HCT116 (cell line): ENCODE results near the gene ALCAM. TPM values are rescaled to one million over a fixed set of nuclear protein-coding genes. Genes with fewer than 3 reads are reported as not detected.

Experiments
- ATAC-seq: fragments of 200-7000 bp; cut with Tn5 transposase; 2 replicates; pipeline ENCODE4 v1.9.1; 2020; ENCODE audit warnings: mild to moderate bottlenecking, moderate library complexity
- BruUV-seq: library from RNA; stranded (reverse); fragments of 400-500 nt; replicated peaks from 2 replicates; lab custom pipeline; 2021; lab: Mats Ljungman, UMichigan
- CTCF ChIA-PET: fragments of 300-600 bp; sonication (Branson Sonifier 250); formaldehyde crosslinking; loops from one replicate; lab custom pipeline; 2021; ENCODE audit warnings: antibody characterized with exemption; lab: Charles Lee
- POLR2A ChIA-PET: fragments of 300-600, 350-600 bp; sonication (Branson Sonifier 250); formaldehyde crosslinking; loops from one replicate; lab custom pipeline; 2021; ENCODE audit warnings: antibody characterized with exemption; lab: Charles Lee
- RAD21 ChIA-PET, 2 experiments: fragments of 300-600 bp; sonication (Branson Sonifier 250); formaldehyde crosslinking; loops; one replicate each; lab custom pipeline; 2023; ENCODE audit warnings: low total read pairs in 2 of 2; ENCODE audit not compliant: uncharacterized antibody in 2 of 2, unreplicated experiment in 2 of 2, low non-redundant PET in 1 of 2; lab: Charles Lee
- DNase-seq: peaks from one replicate; pipeline ENCODE4 v3.0.0-alpha.2; 2010; ENCODE audit warnings: low read depth, low spot score
- H2AFZ ChIP-seq: fragments of 200-600 bp; shearing (Covaris generic), sonication (generic); 2 replicates; pipeline ENCODE4 v1.6.1; 2017; ENCODE audit warnings: low read depth, mixed run types, mixed read lengths, antibody characterized with exemption, low read length; ENCODE audit not compliant: poor library complexity, severe bottlenecking
- H3K27ac ChIP-seq: 2 replicates; pipeline ENCODE4 v1.5.1; 2012; ENCODE audit warnings: low read depth, low read length
- H3K27me3 ChIP-seq: fragments of 200-600 bp; sonication (generic); 2 replicates; pipeline ENCODE4 v1.6.1; 2016; ENCODE audit warnings: mixed run types, low read length, mixed read lengths; ENCODE audit not compliant: insufficient read depth
- H3K36me3 ChIP-seq, 2 experiments: fragments of 200-500 bp in 1 of 2; fragments of 200-600 bp in 1 of 2; sonication (Bioruptor generic) in 1 of 2; sonication (generic) in 1 of 2; 2 replicates each; pipeline versions ENCODE4 v1.5.1 to v1.6.1; 2014 to 2016; ENCODE audit warnings: low read length in 2 of 2, inconsistent platforms in 1 of 2, mixed read lengths in 1 of 2, mixed run types in 1 of 2; ENCODE audit not compliant: insufficient read depth in 2 of 2, control insufficient read depth in 1 of 2
- H3K4me1 ChIP-seq, 2 experiments: fragments of 200-600 bp in 1 of 2; sonication (generic) in 1 of 2; 2 replicates each; pipeline versions ENCODE4 v1.5.1 to v1.6.1; 2012 to 2017; ENCODE audit warnings: low read length in 2 of 2, inconsistent platforms in 1 of 2, mild to moderate bottlenecking in 1 of 2, mixed read lengths in 1 of 2, mixed run types in 1 of 2, moderate library complexity in 1 of 2; ENCODE audit not compliant: insufficient read depth in 2 of 2, control insufficient read depth in 1 of 2
- H3K4me2 ChIP-seq: fragments of 200-600 bp; sonication (generic); 2 replicates; pipeline ENCODE4 v1.6.1; 2017; ENCODE audit warnings: mixed run types, low read length, mixed read lengths
- H3K4me3 ChIP-seq, 2 experiments: fragments of 200-600 bp in 1 of 2; sonication (generic) in 1 of 2; replicated peaks in 1 of 2; 2 replicates each; pipeline ENCODE4 v1.5.1; 2011 to 2016; ENCODE audit warnings: low read length in 2 of 2, control low read depth in 1 of 2, low read depth in 1 of 2, mild to moderate bottlenecking in 1 of 2, mixed read lengths in 1 of 2, mixed run types in 1 of 2
- H3K79me2 ChIP-seq: fragments of 200-600 bp; sonication (generic); 2 replicates; pipeline ENCODE4 v1.6.1; 2017; ENCODE audit warnings: mild to moderate bottlenecking, mixed run types, low read length, moderate library complexity, mixed read lengths; ENCODE audit not compliant: insufficient read depth
- H3K9ac ChIP-seq: fragments of 200-600 bp; sonication (generic); 2 replicates; pipeline ENCODE4 v1.6.1; 2016; ENCODE audit warnings: low read length, mixed read lengths
- H3K9me2 ChIP-seq: fragments of 200-600 bp; sonication (generic), shearing (Covaris generic); 2 replicates; pipeline ENCODE4 v1.6.1; 2017; ENCODE audit warnings: mixed run types, mild to moderate bottlenecking, moderate library complexity; ENCODE audit not compliant: insufficient read depth
- H3K9me3 ChIP-seq, 2 experiments: fragments of 200-500 bp in 1 of 2; fragments of 200-600 bp in 1 of 2; sonication (Bioruptor generic) in 1 of 2; sonication (generic) in 1 of 2; 2 replicates each; pipeline ENCODE4 v1.6.1; 2014 to 2017; ENCODE audit warnings: low read length in 2 of 2, mixed read lengths in 2 of 2, inconsistent platforms in 1 of 2, low read depth in 1 of 2, mild to moderate bottlenecking in 1 of 2, mixed run types in 1 of 2, moderate library complexity in 1 of 2; ENCODE audit not compliant: control insufficient read depth in 1 of 2, insufficient read depth in 1 of 2
- H4K20me1 ChIP-seq: fragments of 200-600 bp; sonication (generic), shearing (Covaris generic); 2 replicates; pipeline ENCODE4 v1.6.1; 2017; ENCODE audit warnings: mixed run types, mild to moderate bottlenecking, moderate library complexity; ENCODE audit not compliant: insufficient read depth
- CBX3 ChIP-seq: IDR thresholded peaks from 2 replicates; pipeline ENCODE4 v1.6.1; 2012; ENCODE audit warnings: low read depth
- POLR2A ChIP-seq: IDR thresholded peaks from 2 replicates; pipeline ENCODE4 v1.7.0; 2011; ENCODE audit warnings: borderline replicate concordance; ENCODE audit not compliant: insufficient read depth, insufficient read length; ENCODE audit errors: extremely low read depth
- RAD21 ChIP-seq: IDR thresholded peaks from 2 replicates; pipeline ENCODE4 v1.6.1; 2012; ENCODE audit warnings: low read depth, mild to moderate bottlenecking
- YY1 ChIP-seq: IDR thresholded peaks from 2 replicates; pipeline ENCODE4 v1.6.1; 2011; ENCODE audit warnings: low read length, low read depth, moderate library complexity, mild to moderate bottlenecking; ENCODE audit not compliant: insufficient replicate concordance; ENCODE audit errors: extremely low read depth
- intact Hi-C: fragments of 100-400 bp; cut with micrococcal nuclease; formaldehyde crosslinking; loops from 2 replicates; pipeline ENCODE4 v1.10.0; 2022
- total RNA-seq: library from RNA; stranded (reverse); gene quantifications from one replicate; pipeline ENCODE4 v1.2.1, GENCODE V29; 2021; ENCODE audit not compliant: unreplicated experiment
- TF ChIP-seq, protein P1 (sequence below), 3 experiments: fragments of 200-600 bp in 1 of 3; sonication (generic) in 1 of 3; IDR thresholded peaks in 2 of 3; conservative IDR thresholded peaks in 1 of 3; 2 replicates each; pipeline ENCODE4 v1.5.1; 2012 to 2017; ENCODE audit warnings: low read depth in 2 of 3, low read length in 2 of 3, antibody characterized with exemption in 1 of 3, borderline replicate concordance in 1 of 3, control low read depth in 1 of 3, mild to moderate bottlenecking in 1 of 3, mixed read lengths in 1 of 3, mixed run types in 1 of 3, moderate library complexity in 1 of 3; ENCODE audit not compliant: insufficient read depth in 1 of 3
- TF ChIP-seq, protein P2 (sequence below): IDR thresholded peaks from 2 replicates; pipeline ENCODE4 v1.6.1; 2012; ENCODE audit warnings: low read depth

ALCAM gene
- total RNA-seq, 1 experiment from 2014 or later: 56.7 TPM

DNA sequence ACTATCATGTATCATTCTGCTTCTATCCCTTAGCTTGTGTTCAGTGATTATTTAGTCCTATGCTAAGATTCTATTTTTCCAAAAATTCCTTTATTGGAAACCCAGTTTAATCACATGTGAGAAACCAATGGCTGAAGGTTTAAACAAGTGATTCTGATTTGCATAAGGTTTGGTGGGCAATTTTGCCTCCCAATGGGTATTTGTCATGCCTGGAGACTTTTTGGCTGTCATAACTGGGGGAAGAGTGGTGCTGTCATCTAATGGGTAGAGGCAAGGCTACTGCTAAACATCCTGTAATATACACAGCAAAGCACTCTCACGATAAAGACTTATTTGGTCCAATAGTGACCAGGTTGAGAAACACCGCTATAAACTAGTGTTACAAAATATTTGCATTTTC, 148.7 kb downstream of the ALCAM start (continued):
- no peak for TF ChIP-seq CBX3
- TF ChIP-seq POLR2A: no peak
- TF ChIP-seq YY1: no peak

DNA sequence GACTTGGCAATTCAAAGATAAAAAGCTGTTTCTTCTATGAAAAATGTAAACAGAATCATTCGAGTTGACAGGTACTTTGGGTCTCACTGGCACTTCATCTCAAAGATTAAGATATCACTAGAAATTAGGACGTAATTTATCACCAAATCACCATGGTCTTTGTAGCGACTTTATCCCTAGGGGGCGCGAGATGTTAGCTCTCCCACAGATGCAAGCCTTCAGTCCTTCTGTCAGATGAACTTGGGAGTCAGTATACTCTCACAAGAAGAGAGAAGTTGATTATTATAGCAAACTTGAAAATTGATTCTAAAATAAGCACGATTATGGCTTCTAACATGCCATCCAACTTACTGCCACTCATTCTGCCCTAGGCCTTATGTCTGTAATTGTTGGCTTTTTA, 150.3 kb downstream of the ALCAM start:
- POLR2A ChIA-PET: no interaction called here
- intact Hi-C loops: loop anchor here (5.0 kb wide), 1 partner anchor 1245 kb away; no protein-coding TSS in a partner anchor
- Histone ChIP-seq H4K20me1 (0 out of 2 replicates have a peak, but pooled peaks cover 4% of the 10 kb centered on the region), H3K4me1 (peaks cover 0 to 4% of the 10 kb centered on the region in 2 experiments; a peak in 1 of 4 replicates), H3K27me3 (no peaks in the 10 kb centered on the region), H3K27ac (no peak overlapping the region), H3K9me2 (no peaks in the 10 kb centered on the region), H3K4me2 (no peak overlapping the region), H3K4me3 (no peak overlapping the region), H3K79me2 (peaks cover 6% of the 10 kb centered on the region; the same call in 1 of the 2 replicates), H3K9ac (no peak overlapping the region), H3K9me3 (no peaks in the 10 kb centered on the region), H2AFZ (no peak overlapping the region), H3K36me3 (no peaks in the 10 kb centered on the region)
- CTCF ChIA-PET: interaction anchor here (2.9 kb wide), 1 partner anchor 12 kb away, joined by 16 read pairs; no protein-coding TSS in a partner anchor
- DNase-seq: no peak
- no peak for ATAC-seq
- RAD21 ChIA-PET: interaction anchor here in 1 of 2 experiments (0.9 kb wide), 1 partner anchor 151 kb away, joined by 3 read pairs; the partner anchor contains the start of gene ALCAM
- no TSS peak for BruUV-seq
- no peak for TF ChIP-seq YY1
- TF ChIP-seq, protein P1, sequence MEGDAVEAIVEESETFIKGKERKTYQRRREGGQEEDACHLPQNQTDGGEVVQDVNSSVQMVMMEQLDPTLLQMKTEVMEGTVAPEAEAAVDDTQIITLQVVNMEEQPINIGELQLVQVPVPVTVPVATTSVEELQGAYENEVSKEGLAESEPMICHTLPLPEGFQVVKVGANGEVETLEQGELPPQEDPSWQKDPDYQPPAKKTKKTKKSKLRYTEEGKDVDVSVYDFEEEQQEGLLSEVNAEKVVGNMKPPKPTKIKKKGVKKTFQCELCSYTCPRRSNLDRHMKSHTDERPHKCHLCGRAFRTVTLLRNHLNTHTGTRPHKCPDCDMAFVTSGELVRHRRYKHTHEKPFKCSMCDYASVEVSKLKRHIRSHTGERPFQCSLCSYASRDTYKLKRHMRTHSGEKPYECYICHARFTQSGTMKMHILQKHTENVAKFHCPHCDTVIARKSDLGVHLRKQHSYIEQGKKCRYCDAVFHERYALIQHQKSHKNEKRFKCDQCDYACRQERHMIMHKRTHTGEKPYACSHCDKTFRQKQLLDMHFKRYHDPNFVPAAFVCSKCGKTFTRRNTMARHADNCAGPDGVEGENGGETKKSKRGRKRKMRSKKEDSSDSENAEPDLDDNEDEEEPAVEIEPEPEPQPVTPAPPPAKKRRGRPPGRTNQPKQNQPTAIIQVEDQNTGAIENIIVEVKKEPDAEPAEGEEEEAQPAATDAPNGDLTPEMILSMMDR (IDR thresholded peaks at IDR 0.05 in 2 of 3, conservative IDR thresholded peaks at IDR 0.05 in 1 of 3; ENCODE audit: borderline replicate concordance in 1 of 3, insufficient read depth in 1 of 3, low read depth in 2 of 3, low read length in 2 of 3): peak in 1 of 3 experiments; percentile 8; a peak in 1 of 6 replicates
- TF ChIP-seq, protein P2, sequence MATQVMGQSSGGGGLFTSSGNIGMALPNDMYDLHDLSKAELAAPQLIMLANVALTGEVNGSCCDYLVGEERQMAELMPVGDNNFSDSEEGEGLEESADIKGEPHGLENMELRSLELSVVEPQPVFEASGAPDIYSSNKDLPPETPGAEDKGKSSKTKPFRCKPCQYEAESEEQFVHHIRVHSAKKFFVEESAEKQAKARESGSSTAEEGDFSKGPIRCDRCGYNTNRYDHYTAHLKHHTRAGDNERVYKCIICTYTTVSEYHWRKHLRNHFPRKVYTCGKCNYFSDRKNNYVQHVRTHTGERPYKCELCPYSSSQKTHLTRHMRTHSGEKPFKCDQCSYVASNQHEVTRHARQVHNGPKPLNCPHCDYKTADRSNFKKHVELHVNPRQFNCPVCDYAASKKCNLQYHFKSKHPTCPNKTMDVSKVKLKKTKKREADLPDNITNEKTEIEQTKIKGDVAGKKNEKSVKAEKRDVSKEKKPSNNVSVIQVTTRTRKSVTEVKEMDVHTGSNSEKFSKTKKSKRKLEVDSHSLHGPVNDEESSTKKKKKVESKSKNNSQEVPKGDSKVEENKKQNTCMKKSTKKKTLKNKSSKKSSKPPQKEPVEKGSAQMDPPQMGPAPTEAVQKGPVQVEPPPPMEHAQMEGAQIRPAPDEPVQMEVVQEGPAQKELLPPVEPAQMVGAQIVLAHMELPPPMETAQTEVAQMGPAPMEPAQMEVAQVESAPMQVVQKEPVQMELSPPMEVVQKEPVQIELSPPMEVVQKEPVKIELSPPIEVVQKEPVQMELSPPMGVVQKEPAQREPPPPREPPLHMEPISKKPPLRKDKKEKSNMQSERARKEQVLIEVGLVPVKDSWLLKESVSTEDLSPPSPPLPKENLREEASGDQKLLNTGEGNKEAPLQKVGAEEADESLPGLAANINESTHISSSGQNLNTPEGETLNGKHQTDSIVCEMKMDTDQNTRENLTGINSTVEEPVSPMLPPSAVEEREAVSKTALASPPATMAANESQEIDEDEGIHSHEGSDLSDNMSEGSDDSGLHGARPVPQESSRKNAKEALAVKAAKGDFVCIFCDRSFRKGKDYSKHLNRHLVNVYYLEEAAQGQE: no peak
- TF ChIP-seq POLR2A: no peak
- no peak for TF ChIP-seq RAD21
- TF ChIP-seq, all 23 proteins: peak for 1
